HFF-Myc (cell line): ENCODE data around the gene SORCS2.

Experiments
- DNase-seq: peaks from one replicate; pipeline ENCODE4 v3.0.0-alpha.2; 2011; ENCODE audit warnings: low read depth; ENCODE audit errors: extremely low read depth
- H3K4me3 ChIP-seq: replicated peaks from 2 replicates; pipeline ENCODE4 v1.5.1; 2011; ENCODE audit warnings: low read depth, mild to moderate bottlenecking, control low read depth, low read length
- TF ChIP-seq, protein P1 (sequence below): IDR thresholded peaks from 2 replicates; pipeline ENCODE4 v1.5.1; 2012; ENCODE audit warnings: mild to moderate bottlenecking, low read depth, low read length, control low read depth; ENCODE audit errors: missing control alignments

Gene SORCS2

DNA sequence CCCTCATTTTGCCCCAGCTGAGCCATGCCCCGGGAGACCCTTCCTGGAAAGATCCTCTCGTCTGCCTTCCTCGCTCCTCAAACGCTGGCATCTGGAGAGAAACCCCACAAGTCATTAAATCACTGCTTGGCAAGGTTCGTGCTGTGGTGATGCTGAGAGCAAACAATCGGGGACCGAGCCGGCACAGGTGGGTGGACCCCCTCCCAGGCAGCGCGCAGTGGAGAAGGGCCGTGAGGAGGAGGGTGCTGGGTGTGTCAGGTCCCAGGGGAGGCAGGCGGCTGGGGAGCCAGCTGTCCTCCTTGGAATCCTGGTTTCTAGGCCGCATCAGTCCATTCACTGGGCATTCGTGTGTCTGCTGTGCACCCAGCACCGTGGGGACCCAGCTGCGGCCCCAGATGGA is 307.3 kb downstream of the SORCS2 start:
- H3K4me3 ChIP-seq, result no peak overlapping the region
- no peak for DNase-seq
- TF ChIP-seq, protein P1, sequence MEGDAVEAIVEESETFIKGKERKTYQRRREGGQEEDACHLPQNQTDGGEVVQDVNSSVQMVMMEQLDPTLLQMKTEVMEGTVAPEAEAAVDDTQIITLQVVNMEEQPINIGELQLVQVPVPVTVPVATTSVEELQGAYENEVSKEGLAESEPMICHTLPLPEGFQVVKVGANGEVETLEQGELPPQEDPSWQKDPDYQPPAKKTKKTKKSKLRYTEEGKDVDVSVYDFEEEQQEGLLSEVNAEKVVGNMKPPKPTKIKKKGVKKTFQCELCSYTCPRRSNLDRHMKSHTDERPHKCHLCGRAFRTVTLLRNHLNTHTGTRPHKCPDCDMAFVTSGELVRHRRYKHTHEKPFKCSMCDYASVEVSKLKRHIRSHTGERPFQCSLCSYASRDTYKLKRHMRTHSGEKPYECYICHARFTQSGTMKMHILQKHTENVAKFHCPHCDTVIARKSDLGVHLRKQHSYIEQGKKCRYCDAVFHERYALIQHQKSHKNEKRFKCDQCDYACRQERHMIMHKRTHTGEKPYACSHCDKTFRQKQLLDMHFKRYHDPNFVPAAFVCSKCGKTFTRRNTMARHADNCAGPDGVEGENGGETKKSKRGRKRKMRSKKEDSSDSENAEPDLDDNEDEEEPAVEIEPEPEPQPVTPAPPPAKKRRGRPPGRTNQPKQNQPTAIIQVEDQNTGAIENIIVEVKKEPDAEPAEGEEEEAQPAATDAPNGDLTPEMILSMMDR, result no peak

DNA sequence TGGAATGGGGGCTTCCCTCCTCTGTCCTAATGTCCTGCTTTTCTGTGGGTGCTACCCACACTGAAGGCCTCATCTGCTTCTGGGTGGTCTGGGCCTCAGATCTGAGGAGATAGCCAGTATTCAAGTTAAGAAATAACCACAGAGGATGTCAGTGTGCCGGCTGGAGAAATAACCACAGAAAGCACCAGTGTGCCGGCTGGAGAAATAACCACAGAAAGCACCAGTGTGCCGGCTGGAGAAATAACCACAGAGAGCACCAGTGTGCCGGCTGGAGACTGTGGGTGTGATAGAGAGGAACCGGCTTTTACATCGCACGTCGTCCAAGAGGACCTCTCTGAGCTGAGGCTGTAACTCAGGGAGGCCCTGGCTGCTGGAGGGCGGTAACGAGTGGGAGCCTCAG is 308.1 kb downstream of the SORCS2 start:
- TF ChIP-seq, protein P1, result no peak
- no peak overlapping the region for H3K4me3 ChIP-seq
- no peak for DNase-seq

DNA sequence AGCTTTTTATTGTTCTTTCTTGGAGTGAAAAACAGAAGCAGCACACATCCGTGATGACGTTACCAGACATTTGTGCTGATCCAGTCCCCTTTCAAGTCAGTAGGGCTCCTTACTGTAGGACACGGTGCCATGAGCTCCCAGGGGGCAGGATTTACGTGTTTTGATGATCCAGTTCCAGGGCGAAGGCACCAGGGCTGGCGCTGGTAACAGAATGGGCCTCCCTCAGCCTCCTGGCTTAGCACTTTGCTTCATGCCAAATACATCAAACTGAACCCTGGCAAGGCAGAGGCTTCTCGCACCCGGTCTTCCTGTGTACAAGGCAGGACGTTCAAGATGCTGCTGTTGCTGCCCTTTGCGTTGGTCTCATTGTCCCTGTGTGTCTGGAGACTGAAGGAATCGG is 309.0 kb downstream of the SORCS2 start:
- H3K4me3 ChIP-seq, result no peak overlapping the region
- TF ChIP-seq, protein P1, result no peak
- DNase-seq, result no peak

DNA sequence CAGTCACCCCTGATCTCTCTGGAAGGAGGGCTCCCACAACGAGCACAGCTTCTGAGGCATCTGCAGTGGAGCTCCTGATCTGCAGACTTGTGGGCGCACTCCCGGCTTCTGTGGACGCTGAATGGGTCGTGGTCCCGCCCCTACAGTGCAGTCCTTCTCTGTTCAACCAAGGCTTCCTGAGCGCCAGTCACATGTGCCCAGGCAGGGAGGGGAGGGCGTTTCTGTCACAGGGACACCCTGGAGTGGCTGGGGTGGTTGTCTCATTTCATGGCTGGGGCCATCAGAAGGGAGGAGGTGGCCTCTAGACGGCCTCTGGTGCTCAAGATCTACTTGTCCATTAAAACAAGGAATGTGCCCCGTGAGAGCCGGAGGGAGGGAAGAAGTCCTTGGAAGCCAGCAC is 309.5 kb downstream of the SORCS2 start:
- no peak for DNase-seq
- no peak overlapping the region for H3K4me3 ChIP-seq
- TF ChIP-seq, protein P1, result no peak

DNA sequence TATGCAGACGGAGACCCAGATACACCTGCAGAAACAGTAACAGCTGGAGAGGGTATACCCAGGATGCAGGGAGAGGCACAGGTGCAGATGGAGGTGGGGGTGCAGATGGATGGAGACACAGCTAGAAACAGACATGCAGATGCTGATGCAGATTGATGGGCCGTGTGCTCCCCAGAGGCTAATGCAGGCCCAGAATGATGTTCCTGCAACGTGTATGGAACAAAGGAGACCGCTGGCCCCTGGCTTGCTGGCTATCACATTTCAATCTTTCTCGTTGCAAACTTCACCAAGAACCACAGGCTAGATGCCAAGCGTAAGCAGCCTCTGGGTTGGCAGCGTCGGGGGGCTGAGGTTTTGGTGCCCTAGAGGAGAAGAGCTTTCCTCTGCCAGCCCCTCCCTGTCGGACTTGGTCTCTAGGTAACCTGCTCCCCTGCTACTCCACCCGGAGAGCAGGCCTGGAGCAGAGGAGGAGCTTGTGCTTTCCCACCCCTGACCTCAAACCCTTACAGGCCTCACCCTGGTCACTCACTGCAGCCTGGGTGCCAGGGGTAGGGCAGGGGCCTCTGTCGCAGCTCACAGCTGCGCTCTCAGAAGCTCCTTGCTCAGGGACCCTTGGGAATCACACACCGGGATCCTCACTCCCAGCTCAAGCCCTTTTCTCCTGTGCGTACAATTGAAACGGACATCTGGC is 311.4 kb downstream of the SORCS2 start:
- TF ChIP-seq, protein P1, result no peak
- no peak overlapping the region for H3K4me3 ChIP-seq
- no peak for DNase-seq

DNA sequence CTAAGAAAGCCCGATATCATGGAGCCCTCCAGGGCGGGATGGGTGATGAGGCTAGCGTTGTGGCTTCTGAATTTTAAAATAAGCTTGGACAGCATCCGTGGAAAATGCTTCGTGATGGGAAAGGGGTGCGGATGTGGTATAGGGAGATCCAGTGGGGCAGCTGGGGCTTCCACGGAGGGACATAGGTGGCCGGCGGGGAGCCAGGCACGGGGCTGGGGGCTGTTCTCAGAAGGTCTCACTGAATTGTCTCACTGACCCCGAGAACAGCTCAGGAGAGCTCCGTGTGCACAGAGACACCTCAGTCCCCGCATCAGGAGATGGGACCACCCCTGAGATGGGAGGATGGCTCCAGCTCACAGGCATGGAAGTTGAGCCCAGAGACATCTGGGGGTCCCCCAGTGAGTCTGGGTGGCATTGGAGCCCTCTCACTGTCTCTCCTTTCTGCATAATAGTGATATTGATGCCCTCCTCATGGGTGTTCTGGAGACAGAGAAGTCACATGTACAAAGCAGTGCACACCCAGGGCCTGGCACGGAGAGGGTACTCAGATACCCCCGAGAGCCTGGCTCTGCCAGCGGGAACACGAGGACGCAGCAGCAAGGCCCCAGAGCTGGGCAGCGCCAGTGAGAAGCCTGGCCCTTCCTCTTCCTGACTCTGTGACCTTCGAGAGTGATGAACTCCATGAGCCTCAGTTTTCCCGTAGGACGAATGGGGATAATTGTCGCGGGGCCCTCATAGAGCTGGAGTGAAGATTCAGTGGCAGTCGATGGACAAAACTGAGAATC is 313.0 kb downstream of the SORCS2 start:
- TF ChIP-seq, protein P1, result no peak
- DNase-seq, result no peak
- H3K4me3 ChIP-seq, result no peak overlapping the region
